Activated CD8-positive, alpha-beta T cell treated with anti-CD3 and anti-CD28 coated beads for 36 hours (primary cell): Measurements from ENCODE around the gene OSM. TPM values are rescaled to one million over a fixed set of nuclear protein-coding genes. Genes with fewer than 3 reads are reported as not detected.

ENCODE experiments used
- ATAC-seq: fragments of 200-7000 bp; cut with Tn5 transposase; one replicate; pipeline ENCODE4 v1.10.0; 2021; ENCODE audit warnings: mild to moderate bottlenecking, moderate library complexity
- CTCF ChIA-PET: fragments of 350-600 bp; sonication (Branson Sonifier 250); formaldehyde crosslinking; loops from one replicate; lab custom pipeline; 2021; ENCODE audit warnings: antibody characterized with exemption; lab: Charles Lee
- POLR2A ChIA-PET: fragments of 350-600 bp; sonication (Branson Sonifier 250); formaldehyde crosslinking; loops from one replicate; lab custom pipeline; 2021; ENCODE audit warnings: antibody characterized with exemption; lab: Charles Lee
- DNase-seq: peaks from one replicate; pipeline ENCODE4 v3.0.0-alpha.2; 2020
- H3K27ac Mint-ChIP-seq: one replicate; pipeline ENCODE4 v1.8.0; 2021; ENCODE audit warnings: mild to moderate bottlenecking, mixed read lengths
- H3K27me3 Mint-ChIP-seq: one replicate; pipeline ENCODE4 v1.8.0; 2021; ENCODE audit warnings: mixed read lengths
- H3K36me3 Mint-ChIP-seq: one replicate; pipeline ENCODE4 v1.8.0; 2021; ENCODE audit warnings: low read depth, mixed read lengths
- H3K4me1 Mint-ChIP-seq: one replicate; pipeline ENCODE4 v1.8.0; 2021; ENCODE audit warnings: low read depth, mixed read lengths
- H3K4me3 Mint-ChIP-seq: one replicate; pipeline ENCODE4 v1.8.0; 2021; ENCODE audit warnings: mild to moderate bottlenecking, moderate library complexity, mixed read lengths
- H3K9me3 Mint-ChIP-seq: one replicate; pipeline ENCODE4 v1.8.0; 2021; ENCODE audit warnings: mixed read lengths
- CTCF ChIP-seq: fragments of 200-600 bp; IDR thresholded peaks from one replicate; pipeline ENCODE4 v1.8.0; 2022; ENCODE audit warnings: antibody characterized with exemption, mild to moderate bottlenecking
- intact Hi-C: fragments of 100-400 bp; cut with micrococcal nuclease; formaldehyde crosslinking; loops from one replicate; pipeline ENCODE4 v1.10.0; 2022
- total RNA-seq, 2 experiments: library from RNA; stranded (reverse); gene quantifications; one replicate each; pipeline ENCODE4 v1.2.3, GENCODE V29; 2021

OSM gene
- total RNA-seq, 2 experiments from 2014 or later = 44.3 to 45.7 TPM

- Mint-ChIP-seq H3K27me3 (no peaks in the 10 kb centered on the region), H3K27ac (no peak overlapping the region), H3K4me3 (no peak overlapping the region), H3K4me1 (peaks cover 40% of the 10 kb centered on the region), H3K9me3 (no peaks in the 10 kb centered on the region), H3K36me3 (no peaks in the 10 kb centered on the region)
- ATAC-seq = no peak
- no peak for DNase-seq
- intact Hi-C loops = no loop called here
- no peak for TF ChIP-seq CTCF
- POLR2A ChIA-PET = interaction anchor here (0.5 to 3.1 kb wide), 9 partner anchors 10 to 72 kb away, joined by 3 to 22 read pairs (median 4); partner anchors contain the start of gene TBC1D10A
- CTCF ChIA-PET = interaction anchor here (0.8 to 19.3 kb wide), 5 partner anchors 14 to 97 kb away, joined by 3 to 472 read pairs (median 81); partner anchors contain the start of genes RNF215, SEC14L2 and TBC1D10A
These were observed 25.7 kb upstream of the OSM start for GRCh38 chr22:30292069-30292970.

- ATAC-seq (no peak), DNase-seq (no peak)
- POLR2A ChIA-PET = interaction anchor here (0.6 to 3.1 kb wide), 11 partner anchors 8 to 71 kb away, joined by 3 to 22 read pairs (median 4); partner anchors contain the start of gene TBC1D10A
- TF ChIP-seq CTCF = no peak
- Mint-ChIP-seq H3K27ac (peak overlapping the region; percentile 76), H3K4me1 (peaks cover 33% of the 10 kb centered on the region), H3K27me3 (no peaks in the 10 kb centered on the region), H3K36me3 (no peaks in the 10 kb centered on the region), H3K9me3 (no peaks in the 10 kb centered on the region), H3K4me3 (no peak overlapping the region)
- intact Hi-C loops = no loop called here
- CTCF ChIA-PET = interaction anchor here (0.8 to 19.3 kb wide), 6 partner anchors 15 to 185 kb away, joined by 3 to 472 read pairs (median 90); partner anchors contain the start of genes RNF215, SEC14L2 and TBC1D10A
These were observed 24.6 kb upstream of the OSM start for GRCh38 chr22:30291058-30291892.

GRCh38 chr22:30290342-30291057 is 23.8 kb upstream of the OSM start:
- ATAC-seq = no peak
- DNase-seq = no peak
- Mint-ChIP-seq H3K9me3 (no peaks in the 10 kb centered on the region), H3K27me3 (no peaks in the 10 kb centered on the region), H3K27ac (peak overlapping the region; percentile 76), H3K36me3 (no peaks in the 10 kb centered on the region), H3K4me1 (peaks cover 25% of the 10 kb centered on the region), H3K4me3 (peak overlapping the region; percentile 76)
- POLR2A ChIA-PET = interaction anchor here (0.7 to 3.8 kb wide), 12 partner anchors 8 to 96 kb away, joined by 3 to 22 read pairs (median 4); partner anchors contain the start of genes RNF215 and TBC1D10A
- no peak for TF ChIP-seq CTCF
- intact Hi-C loops = no loop called here
- CTCF ChIA-PET = interaction anchor here (1.1 to 19.3 kb wide), 11 partner anchors 8 to 452 kb away, joined by 3 to 472 read pairs (median 31); partner anchors contain the start of genes ASCC2, CCDC157, RNF215 and SEC14L2

- Mint-ChIP-seq H3K27me3 (no peaks in the 10 kb centered on the region), H3K4me1 (peaks cover 22% of the 10 kb centered on the region), H3K9me3 (no peaks in the 10 kb centered on the region), H3K36me3 (no peaks in the 10 kb centered on the region), H3K27ac (peak overlapping the region; percentile 76), H3K4me3 (peak overlapping the region; percentile 76)
- ChIA-PET POLR2A (interaction anchor here (0.7 to 3.8 kb wide), 13 partner anchors 9 to 104 kb away, joined by 3 to 22 read pairs (median 4); partner anchors contain the start of genes RNF215 and TBC1D10A), CTCF (interaction anchor here (1.2 to 19.3 kb wide), 12 partner anchors 8 to 452 kb away, joined by 3 to 472 read pairs (median 34); partner anchors contain the start of genes ASCC2, CCDC157, RNF215 and SEC14L2)
- no peak for DNase-seq
- intact Hi-C loops = loop anchor here (2.0 to 10.0 kb wide), 2 partner anchors 99 to 185 kb away; no protein-coding TSS in a partner anchor
- ATAC-seq = peak; percentile 38
- TF ChIP-seq CTCF = no peak
These were observed 23.3 kb upstream of the OSM start for GRCh38 chr22:30289980-30290313.
